ENCODE measurements around the gene SYDE2. TPM values are rescaled to one million over a fixed set of nuclear protein-coding genes. Genes with fewer than 3 reads are reported as not detected.

Gene SYDE2
- total RNA-seq, 4 donors from 2014 or later, result 3.3 to 20.8 (median 14.2) TPM

DNA sequence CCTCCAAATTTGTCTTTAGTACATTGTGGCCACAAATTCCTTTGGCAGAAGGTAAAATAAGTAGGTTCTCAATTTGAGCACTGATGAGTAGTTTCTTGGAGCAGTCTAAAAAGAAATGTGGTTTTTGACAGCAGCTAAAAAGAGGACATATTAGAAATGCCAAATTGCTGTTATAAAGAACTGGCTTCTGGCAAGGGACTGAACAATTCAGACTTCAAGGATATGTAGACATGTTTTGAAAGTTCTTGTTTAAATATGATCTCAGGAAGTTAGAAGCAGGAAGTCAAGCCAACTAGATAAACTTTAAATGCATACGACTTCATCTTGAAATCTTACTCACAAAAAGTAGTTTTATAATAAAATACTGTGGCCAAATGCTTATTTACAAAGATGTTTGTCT lies 39.8 kb upstream of the SYDE2 start:
- TF ChIP-seq, protein P1, sequence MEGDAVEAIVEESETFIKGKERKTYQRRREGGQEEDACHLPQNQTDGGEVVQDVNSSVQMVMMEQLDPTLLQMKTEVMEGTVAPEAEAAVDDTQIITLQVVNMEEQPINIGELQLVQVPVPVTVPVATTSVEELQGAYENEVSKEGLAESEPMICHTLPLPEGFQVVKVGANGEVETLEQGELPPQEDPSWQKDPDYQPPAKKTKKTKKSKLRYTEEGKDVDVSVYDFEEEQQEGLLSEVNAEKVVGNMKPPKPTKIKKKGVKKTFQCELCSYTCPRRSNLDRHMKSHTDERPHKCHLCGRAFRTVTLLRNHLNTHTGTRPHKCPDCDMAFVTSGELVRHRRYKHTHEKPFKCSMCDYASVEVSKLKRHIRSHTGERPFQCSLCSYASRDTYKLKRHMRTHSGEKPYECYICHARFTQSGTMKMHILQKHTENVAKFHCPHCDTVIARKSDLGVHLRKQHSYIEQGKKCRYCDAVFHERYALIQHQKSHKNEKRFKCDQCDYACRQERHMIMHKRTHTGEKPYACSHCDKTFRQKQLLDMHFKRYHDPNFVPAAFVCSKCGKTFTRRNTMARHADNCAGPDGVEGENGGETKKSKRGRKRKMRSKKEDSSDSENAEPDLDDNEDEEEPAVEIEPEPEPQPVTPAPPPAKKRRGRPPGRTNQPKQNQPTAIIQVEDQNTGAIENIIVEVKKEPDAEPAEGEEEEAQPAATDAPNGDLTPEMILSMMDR (IDR thresholded peaks at IDR 0.05), result no peak
- TF ChIP-seq POLR2A (IDR thresholded peaks at IDR 0.05), result no peak
- no peak overlapping the region for H3K4me3 ChIP-seq
- no peaks in the 10 kb centered on the region for H3K9me3 ChIP-seq
- DNase-seq, result no peak
- H3K27ac ChIP-seq, result no peak overlapping the region
- no peaks in the 10 kb centered on the region for H3K4me1 ChIP-seq
- no peaks in the 10 kb centered on the region for H3K27me3 ChIP-seq
- no peaks in the 10 kb centered on the region for H3K36me3 ChIP-seq

DNA sequence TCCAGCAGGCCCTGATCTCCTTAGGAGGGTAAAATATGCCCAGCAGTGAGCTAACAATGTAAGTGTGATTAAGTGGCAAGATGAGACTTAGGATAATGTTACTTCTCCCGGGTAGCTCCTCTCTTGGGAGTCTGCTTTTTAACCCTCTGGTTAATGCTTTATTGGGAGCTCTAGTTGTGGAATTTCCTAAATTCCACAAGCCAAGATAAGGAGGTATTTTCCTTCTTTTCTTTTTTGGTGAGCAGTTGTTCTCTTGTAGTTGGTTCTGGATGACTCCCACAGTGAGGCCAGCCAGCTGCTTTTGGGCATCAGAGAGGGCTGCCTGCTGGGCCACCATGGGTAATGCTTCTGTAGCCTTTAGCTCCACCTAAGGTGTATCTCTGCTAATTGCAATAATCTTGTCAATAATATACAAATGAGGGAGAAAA lies 39.4 kb upstream of the SYDE2 start:
- Histone ChIP-seq H3K27me3 (no peaks in the 10 kb centered on the region), H3K9me3 (no peaks in the 10 kb centered on the region), H3K27ac (no peak overlapping the region), H3K36me3 (no peaks in the 10 kb centered on the region), H3K4me1 (no peaks in the 10 kb centered on the region), H3K4me3 (no peak overlapping the region)
- no peak for DNase-seq
- no peak for TF ChIP-seq POLR2A (IDR thresholded peaks at IDR 0.05)
- TF ChIP-seq, protein P1 (IDR thresholded peaks at IDR 0.05), result peak in 4 of 6 experiments; percentile 13 to 49 (median 42)

DNA sequence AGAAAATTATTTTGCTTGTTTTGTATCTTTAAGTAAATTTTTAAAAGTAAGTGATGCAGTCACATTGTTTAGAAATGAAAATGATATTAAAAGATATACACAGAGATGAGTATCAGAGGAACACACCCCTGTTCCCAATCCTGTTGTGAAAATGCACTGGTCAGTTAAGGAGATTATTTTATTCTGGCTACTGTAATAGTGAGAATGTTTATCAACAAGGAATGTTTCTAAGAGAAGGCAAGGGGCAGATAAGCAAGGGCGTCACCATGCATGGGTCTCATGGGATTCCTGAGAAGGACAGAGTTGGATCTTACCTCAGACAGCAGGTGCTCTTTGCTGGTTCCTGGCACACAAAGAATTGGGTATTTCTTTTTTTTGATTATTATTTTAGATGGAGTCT lies 36.8 kb upstream of the SYDE2 start:
- H3K27me3 ChIP-seq, result no peaks in the 10 kb centered on the region
- H3K36me3 ChIP-seq, result no peaks in the 10 kb centered on the region
- no peak overlapping the region for H3K27ac ChIP-seq
- TF ChIP-seq POLR2A (IDR thresholded peaks at IDR 0.05), result no peak
- TF ChIP-seq, protein P1 (IDR thresholded peaks at IDR 0.05), result no peak
- H3K4me1 ChIP-seq, result no peaks in the 10 kb centered on the region
- no peak overlapping the region for H3K4me3 ChIP-seq
- no peak for DNase-seq
- H3K9me3 ChIP-seq, result no peaks in the 10 kb centered on the region

DNA sequence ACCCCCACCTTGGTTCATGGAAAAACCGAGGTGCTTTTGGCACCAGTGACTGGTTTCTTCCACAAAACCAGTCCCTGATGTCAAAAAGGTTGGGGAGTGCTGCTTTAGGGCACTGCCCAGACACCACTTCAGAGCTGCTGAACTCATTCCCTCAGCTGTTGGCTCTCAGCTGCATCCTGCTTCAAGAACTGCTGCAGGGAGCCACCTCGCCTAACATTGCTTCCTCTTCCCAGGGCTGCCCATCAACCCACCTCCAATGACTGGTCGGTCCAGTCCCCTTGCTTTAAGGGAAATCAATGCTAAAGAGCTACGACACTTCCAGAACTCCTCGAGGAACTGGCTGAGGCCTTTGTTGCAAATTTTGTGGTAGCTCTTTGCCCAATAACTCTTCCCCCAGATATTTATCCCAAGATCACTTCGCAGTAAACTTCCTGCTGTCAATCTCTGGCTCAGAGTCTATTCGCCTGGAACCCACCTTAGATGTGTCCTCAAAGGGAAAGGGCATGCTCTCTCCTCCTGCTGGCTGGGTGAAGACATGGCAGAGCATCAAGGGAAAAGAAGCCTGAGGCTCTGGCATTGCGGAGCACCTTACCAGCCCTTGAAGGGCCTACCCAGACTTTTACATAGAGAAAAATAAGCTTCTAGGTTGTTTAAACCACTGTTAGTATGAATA lies 29.6 kb upstream of the SYDE2 start:
- no peak overlapping the region for H3K4me3 ChIP-seq
- peaks cover 0 to 4% (median 0%) of the 10 kb centered on the region in 4 donors for H3K4me1 ChIP-seq
- no peaks in the 10 kb centered on the region for H3K27me3 ChIP-seq
- no peaks in the 10 kb centered on the region for H3K36me3 ChIP-seq
- H3K27ac ChIP-seq, result no peak overlapping the region
- DNase-seq, result no peak
- TF ChIP-seq POLR2A (IDR thresholded peaks at IDR 0.05), result no peak
- TF ChIP-seq, protein P1 (IDR thresholded peaks at IDR 0.05), result peak in 4 of 6 experiments; percentile 3 to 36 (median 17)
- no peaks in the 10 kb centered on the region for H3K9me3 ChIP-seq

DNA sequence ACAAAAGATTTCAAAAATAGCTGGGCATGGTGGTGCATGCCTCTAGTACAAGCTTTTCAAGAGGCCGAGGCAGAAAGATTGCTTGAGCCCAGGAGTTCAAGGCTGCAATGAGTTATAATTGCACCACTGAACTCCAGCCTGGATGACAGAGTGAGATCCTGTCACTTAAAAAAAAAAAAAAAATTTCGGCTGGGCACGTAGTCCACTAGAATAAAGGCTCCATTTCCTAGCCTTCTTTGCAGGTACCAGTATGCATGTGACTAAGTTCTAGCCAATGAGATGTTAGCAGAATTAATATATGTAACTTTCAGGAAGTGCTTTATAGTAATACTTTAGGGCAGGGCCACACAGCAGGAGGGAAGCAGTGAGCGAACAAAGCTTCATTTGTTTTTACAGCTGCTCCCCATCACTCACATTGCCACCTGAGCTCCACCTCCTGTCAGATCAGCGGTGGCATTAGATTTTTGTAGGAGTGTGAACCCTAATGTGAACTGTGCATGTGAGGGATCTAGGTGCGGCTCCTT lies 28.8 kb upstream of the SYDE2 start:
- no peak for TF ChIP-seq POLR2A (IDR thresholded peaks at IDR 0.05)
- TF ChIP-seq, protein P1 (IDR thresholded peaks at IDR 0.05), result no peak
- Histone ChIP-seq H3K9me3 (no peaks in the 10 kb centered on the region), H3K4me1 (peaks cover 0 to 12% (median 0%) of the 10 kb centered on the region in 4 donors), H3K36me3 (no peaks in the 10 kb centered on the region), H3K27ac (no peak overlapping the region), H3K4me3 (no peak overlapping the region), H3K27me3 (no peaks in the 10 kb centered on the region)
- DNase-seq, result no peak

All from Peyer's patch (tissue), 4 donors.